OCI-LY3 (cell line): ENCODE measurements around the gene CRYGN.

Experiments
- H2AFZ ChIP-seq: fragments of 200-600, 300-600 bp; shearing (Covaris generic); 2 replicates; pipeline ENCODE4 v1.6.0; 2014; ENCODE audit warnings: antibody characterized with exemption, low read depth, low read length
- H3K27ac ChIP-seq: fragments of 200-600, 300-600 bp; sonication (generic); 2 replicates; pipeline ENCODE4 v1.5.1; 2014; ENCODE audit warnings: mild to moderate bottlenecking, low read length, moderate library complexity, mixed read lengths
- H3K27me3 ChIP-seq: fragments of 200-600, 300-600 bp; sonication (generic); 2 replicates; pipeline ENCODE4 v1.6.1; 2014; ENCODE audit warnings: low read depth, low read length, mixed read lengths
- H3K36me3 ChIP-seq: fragments of 200-600, 300-600 bp; sonication (generic); replicated peaks from 2 replicates; pipeline ENCODE3; 2014; ENCODE audit warnings: low read depth, low read length, mixed read lengths
- H3K4me1 ChIP-seq: fragments of 300-600, 200-600 bp; sonication (generic); 2 replicates; pipeline ENCODE4 v1.6.1; 2014; ENCODE audit warnings: low read length, mixed read lengths
- H3K4me2 ChIP-seq: fragments of 200-600, 300-600 bp; sonication (generic); 2 replicates; pipeline ENCODE4 v1.6.1; 2014; ENCODE audit warnings: low read length, mixed read lengths
- H3K4me3 ChIP-seq: fragments of 300-600, 200-600 bp; sonication (generic); 2 replicates; pipeline ENCODE4 v1.5.1; 2014; ENCODE audit warnings: antibody characterized with exemption, mild to moderate bottlenecking, low read length, moderate library complexity
- H3K79me2 ChIP-seq: fragments of 300-600, 200-600 bp; shearing (Covaris generic); 2 replicates; pipeline ENCODE4 v1.6.1; 2014; ENCODE audit warnings: mild to moderate bottlenecking, low read length, mixed read lengths
- H3K9ac ChIP-seq: fragments of 300-600, 200-600 bp; shearing (Covaris generic); 2 replicates; pipeline ENCODE4 v1.6.0; 2014; ENCODE audit warnings: mild to moderate bottlenecking, low read length, moderate library complexity
- H3K9me3 ChIP-seq: fragments of 200-600, 300-600 bp; shearing (Covaris generic); 2 replicates; pipeline ENCODE4 v1.6.1; 2014; ENCODE audit warnings: low read length, mixed read lengths; ENCODE audit not compliant: insufficient read depth
- H4K20me1 ChIP-seq: fragments of 200-600, 300-600 bp; sonication (generic); 2 replicates; pipeline ENCODE4 v1.6.1; 2016; ENCODE audit warnings: low read length, mixed read lengths; ENCODE audit not compliant: insufficient read depth
- CTCF ChIP-seq: fragments of 200-600, 300-600 bp; sonication (generic); IDR thresholded peaks from 2 replicates; pipeline ENCODE4 v1.5.1; 2014; ENCODE audit warnings: antibody characterized with exemption, low read length, low read depth
- EZH2phosphoT487 ChIP-seq: fragments of 200-600 bp; shearing (Covaris generic); IDR thresholded peaks from 2 replicates; pipeline ENCODE4 v1.6.1; 2018; ENCODE audit warnings: antibody characterized with exemption, mixed run types, low read depth

CRYGN gene

GRCh38 chr7:151379193-151379520 lies 60.8 kb downstream of the CRYGN start:
- peaks cover 12% of the 10 kb centered on the region for H3K4me1 ChIP-seq
- H3K27me3 ChIP-seq = peaks cover 16% of the 10 kb centered on the region
- no peaks in the 10 kb centered on the region for H3K9me3 ChIP-seq
- no peaks in the 10 kb centered on the region for H3K79me2 ChIP-seq
- H3K4me3 ChIP-seq = no peak overlapping the region
- H4K20me1 ChIP-seq = no peaks in the 10 kb centered on the region; the same call in none of the 2 replicates
- H3K27ac ChIP-seq = no peak overlapping the region
- TF ChIP-seq EZH2phosphoT487 (no peak), CTCF (no peak)
- H3K9ac ChIP-seq = no peak overlapping the region
- no peak overlapping the region for H2AFZ ChIP-seq
- H3K36me3 ChIP-seq = no peaks in the 10 kb centered on the region
- no peak overlapping the region for H3K4me2 ChIP-seq
